ENCODE results near the gene AHRR. TPM values are rescaled to one million over a fixed set of nuclear protein-coding genes. Genes with fewer than 3 reads are reported as not detected.

Gene AHRR
- total and polyA plus RNA-seq, 9 of the 15 experiments (the other 6 are each of a cell fraction or from before 2014, with no cell fraction given), result 0.06 to 1.6 (median 0.75) TPM; not detected in 1

GRCh38 chr5:367358-368130, 46.0 kb downstream of the AHRR start (continued):
- no peak for TF ChIP-seq HBP1 (CRISPR knock-in tag; IDR thresholded peaks at IDR 0.05)
- no peak for TF ChIP-seq ZNF592 (IDR thresholded peaks at IDR 0.05)
- no peak for TF ChIP-seq KLF10 (CRISPR knock-in tag; IDR thresholded peaks at IDR 0.05)
- no peak for TF ChIP-seq SRSF3 (IDR thresholded peaks at IDR 0.05; ENCODE audit: insufficient read depth, low read length)
